H9 (cell line): ENCODE measurements around the gene CNOT4. TPM values are rescaled to one million over a fixed set of nuclear protein-coding genes. Genes with fewer than 3 reads are reported as not detected.

Experiments used
- DNase-seq: peaks from one replicate; pipeline ENCODE4 v3.0.0-alpha.2; 2017
- H2AFZ ChIP-seq: one replicate; pipeline ENCODE4 v1.6.1; 2013; ENCODE audit warnings: mild to moderate bottlenecking, low read length, control low read depth, moderate library complexity
- H2AK5ac ChIP-seq: 2 replicates; pipeline ENCODE4 v1.6.1; 2013; ENCODE audit warnings: low read length, control low read depth, mixed read lengths; ENCODE audit not compliant: insufficient read length
- H2BK120ac ChIP-seq: one replicate; pipeline ENCODE4 v1.6.1; 2013; ENCODE audit warnings: low read depth, mild to moderate bottlenecking, low read length, control low read depth, inconsistent platforms; ENCODE audit not compliant: poor library complexity, severe bottlenecking
- H2BK12ac ChIP-seq: 2 replicates; pipeline ENCODE4 v1.6.1; 2013; ENCODE audit warnings: low read length, control low read depth, mixed read lengths, low read depth; ENCODE audit not compliant: insufficient read length
- H2BK15ac ChIP-seq: 2 replicates; pipeline ENCODE4 v1.6.1; 2013; ENCODE audit warnings: low read depth, low read length, control low read depth
- H2BK20ac ChIP-seq: one replicate; pipeline ENCODE4 v1.6.1; 2013; ENCODE audit warnings: low read depth, mild to moderate bottlenecking, low read length, control low read depth, inconsistent platforms; ENCODE audit not compliant: poor library complexity, severe bottlenecking
- H2BK5ac ChIP-seq: 2 replicates; pipeline ENCODE4 v1.6.1; 2013; ENCODE audit warnings: low read length, control low read depth, mixed read lengths; ENCODE audit not compliant: insufficient read length
- H3K14ac ChIP-seq: 2 replicates; pipeline ENCODE4 v1.6.1; 2013; ENCODE audit warnings: low read length, control low read depth; ENCODE audit not compliant: insufficient read depth
- H3K18ac ChIP-seq: 2 replicates; pipeline ENCODE4 v1.6.1; 2013; ENCODE audit warnings: low read depth, mild to moderate bottlenecking, mixed read lengths, low read length, control low read depth; ENCODE audit not compliant: insufficient read length
- H3K23ac ChIP-seq: 2 replicates; pipeline ENCODE4 v1.6.1; 2013; ENCODE audit warnings: low read length, control low read depth, mixed read lengths, low read depth; ENCODE audit not compliant: insufficient read length
- H3K23me2 ChIP-seq: 2 replicates; pipeline ENCODE4 v1.6.1; 2013; ENCODE audit warnings: low read depth, mild to moderate bottlenecking, mixed read lengths, low read length, control low read depth; ENCODE audit not compliant: insufficient read length, poor library complexity, severe bottlenecking
- H3K27ac ChIP-seq: 2 replicates; pipeline ENCODE4 v1.5.1; 2013; ENCODE audit warnings: low read length, control low read depth, mixed read lengths, low read depth; ENCODE audit not compliant: insufficient read length
- H3K27me3 ChIP-seq: 2 replicates; pipeline ENCODE4 v1.6.1; 2013; ENCODE audit warnings: low read length, control low read depth, inconsistent platforms; ENCODE audit not compliant: insufficient read depth
- H3K4ac ChIP-seq: 2 replicates; pipeline ENCODE4 v1.6.1; 2013; ENCODE audit warnings: low read depth, mild to moderate bottlenecking, control low read depth, inconsistent platforms, low read length, moderate library complexity
- H3K4me1 ChIP-seq: 2 replicates; pipeline ENCODE4 v1.6.1; 2013; ENCODE audit warnings: low read length, control low read depth, inconsistent platforms; ENCODE audit not compliant: insufficient read depth
- H3K4me2 ChIP-seq: 2 replicates; pipeline ENCODE4 v1.6.1; 2013; ENCODE audit warnings: low read length, control low read depth, mixed read lengths; ENCODE audit not compliant: insufficient read length, insufficient read depth
- H3K56ac ChIP-seq: 2 replicates; pipeline ENCODE4 v1.6.1; 2013; ENCODE audit warnings: low read depth, mild to moderate bottlenecking, mixed read lengths, low read length, control low read depth; ENCODE audit not compliant: insufficient read length
- H3K79me1 ChIP-seq: 2 replicates; pipeline ENCODE4 v1.6.1; 2013; ENCODE audit warnings: low read depth, mild to moderate bottlenecking, moderate library complexity, low read length, control low read depth, inconsistent platforms; ENCODE audit not compliant: insufficient read depth, poor library complexity, severe bottlenecking
- H3K79me2 ChIP-seq: 2 replicates; pipeline ENCODE4 v1.6.1; 2013; ENCODE audit warnings: low read length, control low read depth, inconsistent platforms; ENCODE audit not compliant: insufficient read depth
- H3K9ac ChIP-seq: 2 replicates; pipeline ENCODE4 v1.6.1; 2013; ENCODE audit warnings: low read length, control low read depth, mixed read lengths; ENCODE audit not compliant: insufficient read length; ENCODE audit errors: extremely low read depth
- H3K9me3 ChIP-seq: one replicate; pipeline ENCODE4 v1.6.1; 2013; ENCODE audit warnings: low read depth, low read length, inconsistent platforms; ENCODE audit not compliant: control insufficient read depth
- H3T11ph ChIP-seq: one replicate; pipeline ENCODE4 v1.6.1; 2013; ENCODE audit warnings: mild to moderate bottlenecking, low read length, control low read depth, inconsistent platforms
- H4K20me1 ChIP-seq: one replicate; pipeline ENCODE4 v1.6.1; 2013; ENCODE audit not compliant: control insufficient read depth, insufficient read length, insufficient read depth
- H4K5ac ChIP-seq: 2 replicates; pipeline ENCODE4 v1.6.1; 2013; ENCODE audit warnings: low read depth, mild to moderate bottlenecking, mixed read lengths, low read length, control low read depth; ENCODE audit not compliant: insufficient read length
- H4K8ac ChIP-seq: replicated peaks from 2 replicates; pipeline ENCODE4 v1.6.1; 2013; ENCODE audit warnings: low read length, control low read depth, mixed read lengths, low read depth; ENCODE audit not compliant: insufficient read length
- H4K91ac ChIP-seq: 2 replicates; pipeline ENCODE4 v1.6.1; 2013; ENCODE audit warnings: low read depth, mild to moderate bottlenecking, moderate library complexity, mixed read lengths, low read length, control low read depth; ENCODE audit not compliant: insufficient read length
- H3K27ac Mint-ChIP-seq, 3 experiments: 2 replicates in 2 of 3; 3 replicates in 1 of 3; pipeline ENCODE4 v1.8.0; 2020 to 2021; ENCODE audit warnings: mixed read lengths in 3 of 3, mild to moderate bottlenecking in 1 of 3, moderate library complexity in 1 of 3
- H3K27me3 Mint-ChIP-seq: 2 replicates; pipeline ENCODE4 v1.8.0; 2021; ENCODE audit warnings: low read depth, mild to moderate bottlenecking, moderate library complexity, mixed read lengths
- H3K36me3 Mint-ChIP-seq, 3 experiments: 2 replicates in 2 of 3; 3 replicates in 1 of 3; pipeline ENCODE4 v1.8.0; 2020 to 2021; ENCODE audit warnings: low read depth in 3 of 3, mixed read lengths in 3 of 3; ENCODE audit not compliant: insufficient read depth in 1 of 3
- H3K4me1 Mint-ChIP-seq, 2 experiments: 2 replicates each; pipeline ENCODE4 v1.8.0; 2020; ENCODE audit warnings: mixed read lengths in 2 of 2
- H3K4me3 Mint-ChIP-seq, 2 experiments: 2 replicates in 1 of 2; 3 replicates in 1 of 2; pipeline ENCODE4 v1.8.0; 2020 to 2021; ENCODE audit warnings: mild to moderate bottlenecking in 2 of 2, mixed read lengths in 2 of 2, moderate library complexity in 1 of 2
- H3K9me3 Mint-ChIP-seq, 2 experiments: 2 replicates in 1 of 2; 3 replicates in 1 of 2; pipeline ENCODE4 v1.8.0; 2020; ENCODE audit warnings: mild to moderate bottlenecking in 2 of 2, mixed read lengths in 2 of 2, moderate library complexity in 1 of 2
- CTCF ChIP-seq: fragments of 200-600 bp; sonication (generic); conservative IDR thresholded peaks from 3 replicates; pipeline ENCODE4 v1.8.0; 2021; ENCODE audit warnings: antibody characterized with exemption, mild to moderate bottlenecking
- total RNA-seq: library from RNA; stranded (reverse); gene quantifications from 2 replicates; pipeline ENCODE4 v1.2.1, GENCODE V29; 2021

The CNOT4 gene
- total RNA-seq, 1 experiment from 2014 or later, result 27.4 TPM

DNA sequence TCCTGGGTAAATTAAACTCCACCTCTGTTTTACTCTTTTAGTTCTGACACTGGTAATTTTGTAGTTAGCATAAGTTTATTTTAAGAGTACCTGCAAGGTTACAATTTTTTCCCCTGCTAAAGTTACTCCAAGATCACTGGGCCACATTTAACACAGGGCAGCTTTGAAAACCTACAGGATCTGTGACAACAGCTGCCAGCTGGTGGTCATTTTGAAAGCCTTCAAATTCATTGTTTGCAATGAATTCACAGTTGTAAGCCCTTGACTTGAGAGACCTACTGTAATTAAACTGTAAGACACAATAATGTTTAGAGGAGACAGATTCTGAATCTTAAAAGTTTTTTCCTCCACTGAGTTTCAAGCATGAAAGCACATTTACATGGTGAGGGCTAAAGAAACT, 129.6 kb downstream of the CNOT4 start:
- no peak overlapping the region for H3K4ac ChIP-seq
- H3K4me1 ChIP-seq, result no peaks in the 10 kb centered on the region; the same call in 1 of the 2 replicates
- H3T11ph ChIP-seq, result no peak overlapping the region
- Mint-ChIP-seq H3K36me3 (0 out of 7 replicates have a peak, but pooled peaks cover 0 to 2% (median 0%) of the 10 kb centered on the region in 3 experiments), H3K9me3 (no peaks in the 10 kb centered on the region), H3K4me3 (no peak overlapping the region), H3K27me3 (no peaks in the 10 kb centered on the region), H3K4me1 (peaks cover 20 to 22% of the 10 kb centered on the region in 2 experiments), H3K27ac (no peak overlapping the region)
- no peak overlapping the region for H2BK5ac ChIP-seq
- H3K9ac ChIP-seq, result no peak overlapping the region
- H2BK12ac ChIP-seq, result no peak overlapping the region
- DNase-seq, result no peak
- H3K27me3 ChIP-seq, result no peaks in the 10 kb centered on the region
- H4K20me1 ChIP-seq, result no peaks in the 10 kb centered on the region
- no peak overlapping the region for H4K5ac ChIP-seq
- no peak overlapping the region for H2BK15ac ChIP-seq
- H3K18ac ChIP-seq, result no peak overlapping the region
- H2BK20ac ChIP-seq, result no peak overlapping the region
- H3K23me2 ChIP-seq, result no peaks in the 10 kb centered on the region
- H3K27ac ChIP-seq, result no peak overlapping the region
- no peak overlapping the region for H3K4me2 ChIP-seq
- H4K8ac ChIP-seq, result no peak overlapping the region
- H2AK5ac ChIP-seq, result no peak overlapping the region
- no peak overlapping the region for H3K56ac ChIP-seq
- no peak overlapping the region for H2AFZ ChIP-seq
- no peaks in the 10 kb centered on the region for H3K79me2 ChIP-seq
- TF ChIP-seq CTCF, result no peak
- H3K14ac ChIP-seq, result no peak overlapping the region
- H3K9me3 ChIP-seq, result no peaks in the 10 kb centered on the region
- no peak overlapping the region for H3K23ac ChIP-seq
- no peaks in the 10 kb centered on the region for H3K79me1 ChIP-seq
- H4K91ac ChIP-seq, result no peak overlapping the region
- no peak overlapping the region for H2BK120ac ChIP-seq
